ENCODE data around the gene SPOPL. TPM values are rescaled to one million over a fixed set of nuclear protein-coding genes. Genes with fewer than 3 reads are reported as not detected.

The SPOPL gene
- total and polyA plus RNA-seq, 4 donors: 3.4 to 15.8 (median 9.4) TPM

- no peaks in the 10 kb centered on the region for H3K36me3 ChIP-seq (ENCODE audit: control insufficient read depth in 4 of 4, insufficient read depth in 3 of 4, low read depth in 1 of 4, low read length in 3 of 4)
- H3K4me3 ChIP-seq (ENCODE audit: low read depth in 1 of 3, low read length in 3 of 3): no peak overlapping the region
- no peak overlapping the region for H3K9ac ChIP-seq (ENCODE audit: low read depth in 1 of 2, low read length in 2 of 2)
- H3K27ac ChIP-seq (ENCODE audit: low read depth in 1 of 2, low read length in 2 of 2): no peak overlapping the region
- H3K27me3 ChIP-seq (ENCODE audit: control insufficient read depth in 4 of 4, insufficient read depth in 4 of 4, low read length in 3 of 4): no peaks in the 10 kb centered on the region
- no peaks in the 10 kb centered on the region for H3K9me3 ChIP-seq (ENCODE audit: control insufficient read depth in 4 of 4, low read length in 3 of 4)
- 89% methylated on average over 2 of the region's 2 CpGs for WGBS
- DNase-seq (ENCODE audit: low spot score): no peak
- no peak for TF ChIP-seq EGR1 (IDR thresholded peaks at IDR 0.05; ENCODE audit: low read depth in 2 of 2)
- TF ChIP-seq ZBTB33 (IDR thresholded peaks at IDR 0.05): no peak
- H3K4me1 ChIP-seq (ENCODE audit: control insufficient read depth in 4 of 4, insufficient read depth in 4 of 4, low read length in 3 of 4): no peaks in the 10 kb centered on the region
These were observed 118.9 kb downstream of the SPOPL start for GRCh38 chr2:138620431-138620830.

- no peaks in the 10 kb centered on the region for H3K36me3 ChIP-seq (ENCODE audit: control insufficient read depth in 4 of 4, insufficient read depth in 3 of 4, low read depth in 1 of 4, low read length in 3 of 4)
- no peak overlapping the region for H3K4me3 ChIP-seq (ENCODE audit: low read depth in 1 of 3, low read length in 3 of 3)
- no peak for DNase-seq (ENCODE audit: low spot score)
- no peaks in the 10 kb centered on the region for H3K9me3 ChIP-seq (ENCODE audit: control insufficient read depth in 4 of 4, low read length in 3 of 4)
- no peaks in the 10 kb centered on the region for H3K4me1 ChIP-seq (ENCODE audit: control insufficient read depth in 4 of 4, insufficient read depth in 4 of 4, low read length in 3 of 4)
- 55% methylated on average over 3 of the region's 3 CpGs for WGBS
- no peak overlapping the region for H3K27ac ChIP-seq (ENCODE audit: low read depth in 1 of 2, low read length in 2 of 2)
- no peaks in the 10 kb centered on the region for H3K27me3 ChIP-seq (ENCODE audit: control insufficient read depth in 4 of 4, insufficient read depth in 4 of 4, low read length in 3 of 4)
- TF ChIP-seq CTCF (IDR thresholded peaks at IDR 0.05; ENCODE audit: low read depth, low read length, missing input control) (no peak), RAD21 (IDR thresholded peaks at IDR 0.05) (no peak), ATF3 (IDR thresholded peaks at IDR 0.05) (no peak), HNF4A (conservative IDR thresholded peaks at IDR 0.05) (no peak), JUND (IDR thresholded peaks at IDR 0.05) (no peak), RXRA (IDR thresholded peaks at IDR 0.05) (no peak)
- H3K9ac ChIP-seq (ENCODE audit: low read depth in 1 of 2, low read length in 2 of 2): no peak overlapping the region
These were observed 119.6 kb downstream of the SPOPL start for GRCh38 chr2:138621139-138621538.

GRCh38 chr2:138622613-138623012 lies 121.0 kb downstream of the SPOPL start:
- Histone ChIP-seq H3K9ac (ENCODE audit: low read depth in 1 of 2, low read length in 2 of 2) (no peak overlapping the region), H3K4me1 (ENCODE audit: control insufficient read depth in 4 of 4, insufficient read depth in 4 of 4, low read length in 3 of 4) (no peaks in the 10 kb centered on the region), H3K4me3 (ENCODE audit: low read depth in 1 of 3, low read length in 3 of 3) (no peak overlapping the region), H3K9me3 (ENCODE audit: control insufficient read depth in 4 of 4, low read length in 3 of 4) (no peaks in the 10 kb centered on the region), H3K36me3 (ENCODE audit: control insufficient read depth in 4 of 4, insufficient read depth in 3 of 4, low read depth in 1 of 4, low read length in 3 of 4) (no peaks in the 10 kb centered on the region), H3K27me3 (ENCODE audit: control insufficient read depth in 4 of 4, insufficient read depth in 4 of 4, low read length in 3 of 4) (no peaks in the 10 kb centered on the region), H3K27ac (ENCODE audit: low read depth in 1 of 2, low read length in 2 of 2) (no peak overlapping the region)
- TF ChIP-seq YY1 (IDR thresholded peaks at IDR 0.05) (no peak), EGR1 (IDR thresholded peaks at IDR 0.05; ENCODE audit: low read depth in 2 of 2) (no peak)
- DNase-seq (ENCODE audit: low spot score): no peak
- WGBS: 75% methylated on average over 3 of the region's 3 CpGs

All from liver (tissue), 9 donors.